Esophagus (tissue), 2 donors: ENCODE results near the gene LGALS7B. TPM values are rescaled to one million over a fixed set of nuclear protein-coding genes. Genes with fewer than 3 reads are reported as not detected.

Source experiments
- H3K27ac ChIP-seq, 2 donors: one replicate each; pipeline ENCODE4 v1.5.1; 2013; ENCODE audit warnings: low read depth in 2 of 2, mild to moderate bottlenecking in 2 of 2, inconsistent platforms in 1 of 2, low read length in 1 of 2, moderate library complexity in 1 of 2
- H3K27me3 ChIP-seq, 2 donors: one replicate each; pipeline ENCODE4 v1.6.1; 2013; ENCODE audit warnings: low read length in 2 of 2, control low read depth in 1 of 2, mild to moderate bottlenecking in 1 of 2; ENCODE audit not compliant: insufficient read depth in 2 of 2, control insufficient read depth in 1 of 2
- H3K36me3 ChIP-seq, 2 donors: one replicate each; pipeline ENCODE4 v1.6.1; 2013; ENCODE audit warnings: low read length in 1 of 2; ENCODE audit not compliant: control insufficient read depth in 2 of 2, insufficient read depth in 2 of 2
- H3K4me1 ChIP-seq, 2 donors: one replicate each; pipeline ENCODE4 v1.6.1; 2013; ENCODE audit warnings: low read length in 1 of 2; ENCODE audit not compliant: control insufficient read depth in 2 of 2, insufficient read depth in 2 of 2
- H3K4me3 ChIP-seq, 2 donors: one replicate each; pipeline ENCODE4 v1.5.1; 2013; ENCODE audit warnings: low read length in 2 of 2, mild to moderate bottlenecking in 2 of 2, low read depth in 1 of 2, moderate library complexity in 1 of 2
- H3K9me3 ChIP-seq, 2 donors: one replicate each; pipeline ENCODE4 v1.6.1; 2013; ENCODE audit warnings: mild to moderate bottlenecking in 2 of 2, low read depth in 1 of 2, low read length in 1 of 2, moderate library complexity in 1 of 2; ENCODE audit not compliant: control insufficient read depth in 2 of 2, insufficient read depth in 1 of 2
- WGBS, 2 donors: extraction: QIAGEN DNeasy Blood & Tissue Kit; methylation state at CpG; one replicate each; pipeline ENCODE4 v1.1.7; 2013; 5-methylcytosine and 5-hydroxymethylcytosine counted together
- polyA plus RNA-seq, 2 donors: library from polyadenylated mRNA; stranded (reverse); fragments of 200-250 nt; gene quantifications; one replicate each; pipeline ENCODE4 v1.2.3, GENCODE V29; 2013
- donor health status: healthy with polysubstance abuse.
- donor health status: Bipolar disorder and iron deficiency.

The LGALS7B gene
- polyA plus RNA-seq, 2 donors, result 3,260 to 6,105 TPM

GRCh38 chr19:38838986-38839761 is 50.2 kb downstream of the LGALS7B start:
- Histone ChIP-seq H3K4me3 (no peak overlapping the region), H3K36me3 (peaks cover 34 to 72% of the 10 kb centered on the region in 2 donors), H3K27ac (peak overlapping the region; percentile 88 to 92), H3K9me3 (no peaks in the 10 kb centered on the region), H3K4me1 (peaks cover 3 to 13% of the 10 kb centered on the region in 2 donors), H3K27me3 (no peaks in the 10 kb centered on the region)
- 54 to 76% methylated on average over 12 of the region's 12 CpGs for WGBS, 2 donors

GRCh38 chr19:38839816-38840582 is 51.0 kb downstream of the LGALS7B start:
- no peaks in the 10 kb centered on the region for H3K9me3 ChIP-seq
- no peak overlapping the region for H3K4me3 ChIP-seq
- H3K27me3 ChIP-seq, result no peaks in the 10 kb centered on the region
- 60 to 64% methylated on average over 28 of the region's 28 CpGs for WGBS, 2 donors
- peaks cover 3 to 13% of the 10 kb centered on the region in 2 donors for H3K4me1 ChIP-seq
- peak overlapping the region; percentile 69 to 88 for H3K27ac ChIP-seq
- H3K36me3 ChIP-seq, result peaks cover 34 to 80% of the 10 kb centered on the region in 2 donors

- H3K4me1 ChIP-seq, result peaks cover 3 to 13% of the 10 kb centered on the region in 2 donors
Measured at GRCh38 chr19:38840583-38840968, 51.6 kb downstream of the LGALS7B start.

More at GRCh38 chr19:38840583-38840968, 51.6 kb downstream of the LGALS7B start:
- Histone ChIP-seq H3K27ac (peak overlapping the region; percentile 16 to 69), H3K27me3 (no peaks in the 10 kb centered on the region), H3K9me3 (no peaks in the 10 kb centered on the region), H3K36me3 (peaks cover 37 to 82% of the 10 kb centered on the region in 2 donors), H3K4me3 (no peak overlapping the region)
- WGBS, 2 donors, result 77 to 87% methylated on average over 5 of the region's 5 CpGs

Other genes starting within 250 kb of the LGALS7B start
- gene MAP4K1, start 171.2 kb upstream of the LGALS7B start, polyA plus RNA-seq, result 1 to 10 TPM; 3.3 to 7.3 TPM
- 100 to 1,000 TPM; 248 to 396 TPM for gene EIF3K, start 170.0 kb upstream of the LGALS7B start, polyA plus RNA-seq
- 100 to 1,000 TPM; 261 to 376 TPM for gene ACTN4, start 141.6 kb upstream of the LGALS7B start, polyA plus RNA-seq
- gene CAPN12, start 44.7 kb upstream of the LGALS7B start, polyA plus RNA-seq, result 10 to 100 TPM in 1 of 2 donors, 1 to 10 TPM in 1; 4.1 to 12.3 TPM
- 1,000 to 10,000 TPM in 1 of 2 donors, 100 to 1,000 TPM in 1; 405 to 2,874 TPM for gene LGALS7, start 15.7 kb upstream of the LGALS7B start, polyA plus RNA-seq
- 1 to 10 TPM in 1 of 2 donors, under 1 TPM in 1; 0.66 to 2.3 TPM for gene LGALS4, start 23.7 kb downstream of the LGALS7B start, polyA plus RNA-seq
- gene ECH1, start 42.6 kb downstream of the LGALS7B start, polyA plus RNA-seq, result 100 to 1,000 TPM; 108 to 215 TPM
- 100 to 1,000 TPM; 134 to 150 TPM for gene HNRNPL, start 60.8 kb downstream of the LGALS7B start, polyA plus RNA-seq
- 10 to 100 TPM in 1 of 2 donors, 1 to 10 TPM in 1; 8.4 to 20.5 TPM for gene RINL, start 89.1 kb downstream of the LGALS7B start, polyA plus RNA-seq
- 10 to 100 TPM; 29.5 to 36.1 TPM for gene SIRT2, start 110.4 kb downstream of the LGALS7B start, polyA plus RNA-seq
- 10 to 100 TPM; 34.3 to 44.0 TPM for gene NFKBIB, start 110.8 kb downstream of the LGALS7B start, polyA plus RNA-seq
- gene CCER2, start 123.0 kb downstream of the LGALS7B start, polyA plus RNA-seq, result 1 to 10 TPM; 1.7 to 5.3 TPM
- 10 to 100 TPM; 27.4 to 43.9 TPM for gene SARS2, start 141.6 kb downstream of the LGALS7B start, polyA plus RNA-seq
- gene MRPS12, start 141.7 kb downstream of the LGALS7B start, polyA plus RNA-seq, result 10 to 100 TPM; 15.0 to 54.4 TPM
- 1 to 10 TPM; 5.4 to 6.1 TPM for gene FBXO17, start 186.5 kb downstream of the LGALS7B start, polyA plus RNA-seq
- 10 to 100 TPM; 10.4 to 20.1 TPM for gene FBXO27, start 243.3 kb downstream of the LGALS7B start, polyA plus RNA-seq